GM10266 (cell line): ENCODE results near the gene UTP14A.

Source experiments
- DNase-seq: peaks from one replicate; pipeline ENCODE4 v3.0.0; 2012; ENCODE audit errors: extremely low spot score
- CTCF ChIP-seq: IDR thresholded peaks from 2 replicates; pipeline ENCODE4 v1.5.1; 2012; ENCODE audit warnings: mild to moderate bottlenecking, low read depth; ENCODE audit not compliant: control insufficient read depth, insufficient read depth; ENCODE audit errors: missing control alignments

The UTP14A gene

GRCh38 chrX:129933700-129934099 is 27.7 kb downstream of the UTP14A start:
- DNase-seq: no peak

GRCh38 chrX:129934461-129934860 is 28.5 kb downstream of the UTP14A start:
- DNase-seq: no peak
- no peak for TF ChIP-seq CTCF

More at GRCh38 chrX:129933700-129934099, 27.7 kb downstream of the UTP14A start:
- TF ChIP-seq CTCF: no peak

GRCh38 chrX:129934952-129935351 is 29.0 kb downstream of the UTP14A start:
- DNase-seq: no peak
- no peak for TF ChIP-seq CTCF

GRCh38 chrX:129938081-129938480 is 32.1 kb downstream of the UTP14A start:
- no peak for TF ChIP-seq CTCF
- no peak for DNase-seq

- no peak for TF ChIP-seq CTCF
- no peak for DNase-seq
Observed at GRCh38 chrX:129939986-129940385, 34.0 kb downstream of the UTP14A start.

- no peak for TF ChIP-seq CTCF
- DNase-seq: no peak
Observed at GRCh38 chrX:129940721-129941120, 34.8 kb downstream of the UTP14A start.

- TF ChIP-seq CTCF: no peak
- no peak for DNase-seq
Observed at GRCh38 chrX:129945131-129945530, 39.2 kb downstream of the UTP14A start.
